ENCODE data around the gene ARHGAP4. TPM values are rescaled to one million over a fixed set of nuclear protein-coding genes. Genes with fewer than 3 reads are reported as not detected.

ARHGAP4 gene
- total RNA-seq, 1 experiment from 2014 or later = 67.4 TPM

- peaks cover 0 to 11% of the 10 kb centered on the region in 2 experiments; a peak in 1 of 4 replicates for H3K36me3 ChIP-seq (ENCODE audit: control insufficient read depth in 1 of 2, insufficient read depth in 2 of 2, low read length in 2 of 2)
- RAD21 ChIA-PET (ENCODE audit: low non-redundant PET in 1 of 2, low total read pairs in 2 of 2, uncharacterized antibody in 2 of 2, unreplicated experiment in 2 of 2) = interaction anchor here in 1 of 2 experiments (0.6 kb wide), 1 partner anchor 131 kb away, joined by 5 read pairs; no protein-coding TSS in a partner anchor
- H2AFZ ChIP-seq (ENCODE audit: low read depth, low read length, poor library complexity, severe bottlenecking) = no peak overlapping the region
- no peak overlapping the region for H3K4me3 ChIP-seq (replicated peaks in 1 of 2; ENCODE audit: low read depth in 1 of 2, low read length in 2 of 2)
- intact Hi-C loops (cut with micrococcal nuclease) = no loop called here
- no peaks in the 10 kb centered on the region for H3K9me3 ChIP-seq (ENCODE audit: control insufficient read depth in 1 of 2, insufficient read depth in 1 of 2, low read depth in 1 of 2, low read length in 2 of 2)
- BruUV-seq (replicated peaks) = no TSS peak
- CTCF ChIA-PET = no interaction called here
- peaks cover 80% of the 10 kb centered on the region for H3K79me2 ChIP-seq (ENCODE audit: insufficient read depth, low read length)
- no peak for TF ChIP-seq CBX3 (IDR thresholded peaks at IDR 0.05; ENCODE audit: low read depth)
- TF ChIP-seq CEBPB (IDR thresholded peaks at IDR 0.05; ENCODE audit: low read depth) = no peak
- TF ChIP-seq ZFX (IDR thresholded peaks at IDR 0.05) = no peak
- TF ChIP-seq JUND (IDR thresholded peaks at IDR 0.05) = no peak
- TF ChIP-seq RAD21 (IDR thresholded peaks at IDR 0.05; ENCODE audit: low read depth) = no peak
- TF ChIP-seq SRF (IDR thresholded peaks at IDR 0.05; ENCODE audit: low read depth) = no peak
- TF ChIP-seq ZBTB33 (IDR thresholded peaks at IDR 0.05; ENCODE audit: extremely low read depth, insufficient replicate concordance, low read length) = no peak
- peaks cover 7 to 13% of the 10 kb centered on the region in 2 experiments; a peak in 3 of 4 replicates for H3K4me1 ChIP-seq (ENCODE audit: control insufficient read depth in 1 of 2, insufficient read depth in 2 of 2, low read length in 2 of 2)
- H3K27ac ChIP-seq (ENCODE audit: low read depth, low read length) = no peak overlapping the region; the same call in 1 of the 2 replicates
- DNase-seq (ENCODE audit: low read depth, low spot score) = no peak
- POLR2A ChIA-PET = no interaction called here
- H3K9me2 ChIP-seq (ENCODE audit: insufficient read depth) = no peaks in the 10 kb centered on the region
- H3K4me2 ChIP-seq (ENCODE audit: low read length) = no peak overlapping the region
- ATAC-seq = no peak
- no peaks in the 10 kb centered on the region for H4K20me1 ChIP-seq (ENCODE audit: insufficient read depth)
- H3K27me3 ChIP-seq (ENCODE audit: insufficient read depth, low read length) = no peaks in the 10 kb centered on the region
- H3K9ac ChIP-seq (ENCODE audit: low read length) = no peak overlapping the region
These were observed 42.2 kb upstream of the ARHGAP4 start for GRCh38 chrX:153968255-153968654.

- ATAC-seq (no peak), DNase-seq (ENCODE audit: low read depth, low spot score) (no peak)
- CTCF ChIA-PET = no interaction called here
- Histone ChIP-seq H3K4me1 (ENCODE audit: control insufficient read depth in 1 of 2, insufficient read depth in 2 of 2, low read length in 2 of 2) (peaks cover 7 to 13% of the 10 kb centered on the region in 2 experiments; a peak in 3 of 4 replicates), H2AFZ (ENCODE audit: low read depth, low read length, poor library complexity, severe bottlenecking) (no peak overlapping the region), H3K9ac (ENCODE audit: low read length) (no peak overlapping the region), H3K27me3 (ENCODE audit: insufficient read depth, low read length) (no peaks in the 10 kb centered on the region), H3K9me2 (ENCODE audit: insufficient read depth) (no peaks in the 10 kb centered on the region), H3K79me2 (ENCODE audit: insufficient read depth, low read length) (peaks cover 83% of the 10 kb centered on the region), H3K36me3 (ENCODE audit: control insufficient read depth in 1 of 2, insufficient read depth in 2 of 2, low read length in 2 of 2) (peaks cover 0 to 11% of the 10 kb centered on the region in 2 experiments; a peak in 1 of 4 replicates), H4K20me1 (ENCODE audit: insufficient read depth) (no peaks in the 10 kb centered on the region), H3K9me3 (ENCODE audit: control insufficient read depth in 1 of 2, insufficient read depth in 1 of 2, low read depth in 1 of 2, low read length in 2 of 2) (no peaks in the 10 kb centered on the region), H3K4me3 (replicated peaks in 1 of 2; ENCODE audit: low read depth in 1 of 2, low read length in 2 of 2) (no peak overlapping the region), H3K27ac (ENCODE audit: low read depth, low read length) (no peak overlapping the region; the same call in 1 of the 2 replicates), H3K4me2 (ENCODE audit: low read length) (no peak overlapping the region)
- RAD21 ChIA-PET (ENCODE audit: low non-redundant PET in 1 of 2, low total read pairs in 2 of 2, uncharacterized antibody in 2 of 2, unreplicated experiment in 2 of 2) = no interaction called here
- BruUV-seq (replicated peaks) = TSS peak; percentile 4
- TF ChIP-seq, protein P1, sequence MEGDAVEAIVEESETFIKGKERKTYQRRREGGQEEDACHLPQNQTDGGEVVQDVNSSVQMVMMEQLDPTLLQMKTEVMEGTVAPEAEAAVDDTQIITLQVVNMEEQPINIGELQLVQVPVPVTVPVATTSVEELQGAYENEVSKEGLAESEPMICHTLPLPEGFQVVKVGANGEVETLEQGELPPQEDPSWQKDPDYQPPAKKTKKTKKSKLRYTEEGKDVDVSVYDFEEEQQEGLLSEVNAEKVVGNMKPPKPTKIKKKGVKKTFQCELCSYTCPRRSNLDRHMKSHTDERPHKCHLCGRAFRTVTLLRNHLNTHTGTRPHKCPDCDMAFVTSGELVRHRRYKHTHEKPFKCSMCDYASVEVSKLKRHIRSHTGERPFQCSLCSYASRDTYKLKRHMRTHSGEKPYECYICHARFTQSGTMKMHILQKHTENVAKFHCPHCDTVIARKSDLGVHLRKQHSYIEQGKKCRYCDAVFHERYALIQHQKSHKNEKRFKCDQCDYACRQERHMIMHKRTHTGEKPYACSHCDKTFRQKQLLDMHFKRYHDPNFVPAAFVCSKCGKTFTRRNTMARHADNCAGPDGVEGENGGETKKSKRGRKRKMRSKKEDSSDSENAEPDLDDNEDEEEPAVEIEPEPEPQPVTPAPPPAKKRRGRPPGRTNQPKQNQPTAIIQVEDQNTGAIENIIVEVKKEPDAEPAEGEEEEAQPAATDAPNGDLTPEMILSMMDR (IDR thresholded peaks at IDR 0.05 in 2 of 3, conservative IDR thresholded peaks at IDR 0.05 in 1 of 3; ENCODE audit: borderline replicate concordance in 1 of 3, insufficient read depth in 1 of 3, low read depth in 2 of 3, low read length in 2 of 3) = no peak
- TF ChIP-seq CBX3 (IDR thresholded peaks at IDR 0.05; ENCODE audit: low read depth) = no peak
- TF ChIP-seq ZFX (IDR thresholded peaks at IDR 0.05) = no peak
- no peak for TF ChIP-seq EZH2phosphoT487 (IDR thresholded peaks at IDR 0.05; ENCODE audit: borderline replicate concordance)
- no peak for TF ChIP-seq FOSL1 (IDR thresholded peaks at IDR 0.05; ENCODE audit: low read depth)
- TF ChIP-seq POLR2AphosphoS5 (IDR thresholded peaks at IDR 0.05; ENCODE audit: low read depth, low read length) = no peak
- no peak for TF ChIP-seq ATF3 (IDR thresholded peaks at IDR 0.05)
- TF ChIP-seq RAD21 (IDR thresholded peaks at IDR 0.05; ENCODE audit: low read depth) = no peak
- no peak for TF ChIP-seq SP1 (IDR thresholded peaks at IDR 0.05; ENCODE audit: low read depth)
- TF ChIP-seq CEBPB (IDR thresholded peaks at IDR 0.05; ENCODE audit: low read depth) = no peak
- intact Hi-C loops (cut with micrococcal nuclease) = no loop called here
- POLR2A ChIA-PET = no interaction called here
These were observed 41.6 kb upstream of the ARHGAP4 start for GRCh38 chrX:153967536-153968224.
